ENCODE measurements around the gene SIGLEC9.

DNA sequence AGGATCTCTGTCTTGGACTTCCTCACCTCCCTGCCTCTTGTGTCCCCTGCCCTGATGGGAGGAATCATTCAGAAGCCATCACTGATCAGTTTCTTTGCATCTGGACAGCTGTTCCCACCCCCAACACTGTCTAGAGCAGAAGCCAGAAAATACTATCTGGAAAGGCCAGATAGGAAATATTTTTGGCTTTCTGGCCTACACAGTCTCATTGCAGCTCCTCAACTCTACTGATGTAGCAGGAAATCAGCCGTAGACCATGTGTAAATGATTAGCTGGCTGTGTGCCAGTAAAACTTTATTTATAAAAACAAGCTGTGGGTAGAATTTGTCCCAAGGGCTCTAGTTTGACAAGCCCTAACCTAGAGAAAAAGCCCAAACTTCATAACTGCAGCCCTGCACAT lies 23.0 kb downstream of the SIGLEC9 start:
- TF ChIP-seq MYB (IDR thresholded peaks at IDR 0.05; ENCODE audit: borderline replicate concordance, low read depth, low read length), result no peak
- no peak for TF ChIP-seq POLR2A (IDR thresholded peaks at IDR 0.05; ENCODE audit: low read depth, low read length)
